Mucosa of descending colon (tissue), 3 donors: ENCODE data around the gene GAK. TPM values are rescaled to one million over a fixed set of nuclear protein-coding genes. Genes with fewer than 3 reads are reported as not detected.

ENCODE experiments used
- ATAC-seq: fragments of 200-7000 bp; cut with Tn5 transposase; one replicate; pipeline ENCODE4 v1.9.1; 2020; ENCODE audit warnings: mild to moderate bottlenecking, moderate library complexity
- DNase-seq, 3 donors: peaks; one replicate each; pipeline ENCODE4 v3.0.0-alpha.2; 2020
- H3K36me3 ChIP-seq: fragments of 200-600 bp; one replicate; pipeline ENCODE4 v1.8.0; 2021; ENCODE audit warnings: low read depth, mild to moderate bottlenecking
- H3K4me1 ChIP-seq: fragments of 200-600 bp; one replicate; pipeline ENCODE4 v1.8.0; 2021; ENCODE audit warnings: low read depth, mild to moderate bottlenecking
- H3K4me3 ChIP-seq: fragments of 200-600 bp; one replicate; pipeline ENCODE4 v1.8.0; 2021; ENCODE audit warnings: mild to moderate bottlenecking
- H3K9me3 ChIP-seq: fragments of 200-600 bp; one replicate; pipeline ENCODE4 v1.8.0; 2021; ENCODE audit warnings: mild to moderate bottlenecking
- CTCF ChIP-seq: fragments of 200-600 bp; IDR thresholded peaks from one replicate; pipeline ENCODE4 v1.8.0; 2022; ENCODE audit warnings: antibody characterized with exemption, mild to moderate bottlenecking
- intact Hi-C, 2 donors: fragments of 100-400 bp; cut with DNase I in 1 of 2; cut with micrococcal nuclease in 1 of 2; formaldehyde crosslinking; loops; one replicate each; pipeline versions ENCODE4 v1.11.0 to v1.11.1; 2022; cut with DNase I, micrococcal nuclease
- total RNA-seq, 3 donors: library from RNA; stranded (reverse); fragmentation: NEBNext Ultra II Directional in 2 of 3; extraction: Animal tissue kit (Norgen Biotek cat#: 25700) in 2 of 3; gene quantifications; one replicate each; pipeline versions ENCODE4 v1.2.1 to v1.2.4, GENCODE V29; 2021 to 2023
- donor health status: DM: no; HTN: no; CAD: no; lungs with moderate emphysema.
- donor health status: DM: no; HTN: no; CAD: no.
- donor health status: DM: no; HTN: yes; CAD: no.

Gene GAK
- total RNA-seq, 3 donors from 2014 or later: 155 to 259 (median 244) TPM

- H3K4me3 ChIP-seq: no peak overlapping the region
- no peak for TF ChIP-seq CTCF
- H3K9me3 ChIP-seq: no peaks in the 10 kb centered on the region
- intact Hi-C loops: no loop called here
- no peak for ATAC-seq
- no peaks in the 10 kb centered on the region for H3K4me1 ChIP-seq
- DNase-seq: no peak
- H3K36me3 ChIP-seq: peaks cover 5% of the 10 kb centered on the region
These were observed 38.0 kb downstream of the GAK start for GRCh38 chr4:893995-894705.

GRCh38 chr4:893276-893994, 38.7 kb downstream of the GAK start:
- H3K9me3 ChIP-seq: no peaks in the 10 kb centered on the region
- intact Hi-C loops: no loop called here
- ATAC-seq (no peak), DNase-seq (no peak)
- no peak overlapping the region for H3K4me3 ChIP-seq
- no peak for TF ChIP-seq CTCF
- H3K4me1 ChIP-seq: no peaks in the 10 kb centered on the region
- peaks cover 7% of the 10 kb centered on the region for H3K36me3 ChIP-seq

GRCh38 chr4:892780-893179, 39.3 kb downstream of the GAK start:
- ATAC-seq (no peak), DNase-seq (no peak)
- Histone ChIP-seq H3K36me3 (peaks cover 7% of the 10 kb centered on the region), H3K9me3 (no peaks in the 10 kb centered on the region), H3K4me1 (no peaks in the 10 kb centered on the region), H3K4me3 (no peak overlapping the region)
- no peak for TF ChIP-seq CTCF
- intact Hi-C loops: no loop called here

- Histone ChIP-seq H3K9me3 (no peaks in the 10 kb centered on the region), H3K4me1 (no peaks in the 10 kb centered on the region), H3K36me3 (peaks cover 7% of the 10 kb centered on the region), H3K4me3 (no peak overlapping the region)
- DNase-seq: no peak
- intact Hi-C loops: no loop called here
- TF ChIP-seq CTCF: no peak
- ATAC-seq: peak; percentile 17
These were observed 40.4 kb downstream of the GAK start for GRCh38 chr4:891747-892146.

GRCh38 chr4:890036-890695, 42.0 kb downstream of the GAK start:
- DNase-seq (no peak), ATAC-seq (no peak)
- Histone ChIP-seq H3K4me1 (no peaks in the 10 kb centered on the region), H3K9me3 (no peaks in the 10 kb centered on the region), H3K4me3 (no peak overlapping the region), H3K36me3 (peaks cover 7% of the 10 kb centered on the region)
- intact Hi-C loops: no loop called here
- TF ChIP-seq CTCF: no peak
